Activated T-helper 1 cell treated with anti-CD3 and anti-CD28 coated beads, Interleukin-12 subunit alpha, Interleukin-12 subunit beta, Interleukin-2, Interleukin-4 antibody, amounts not matched to agents 30 ng/mL and 10 ng/mL and 1 ng/mL, durations not matched to agents 14 hours and 24 hours and 36 hours (primary cell): ENCODE results near the gene NPAS4. TPM values are rescaled to one million over a fixed set of nuclear protein-coding genes. Genes with fewer than 3 reads are reported as not detected.
"Not testable (repeated sequence)": the region's sequence is repeated elsewhere in the genome, so short reads cannot be mapped to it uniquely, and the experiment has no call there.

ENCODE experiments used
- DNase-seq: peaks from one replicate; pipeline ENCODE4 v3.0.0; 2021; ENCODE audit warnings: low spot score
- H3K27ac Mint-ChIP-seq: one replicate; pipeline ENCODE4 v1.8.0; 2021; ENCODE audit warnings: mild to moderate bottlenecking, mixed read lengths
- H3K27me3 Mint-ChIP-seq: one replicate; pipeline ENCODE4 v1.8.0; 2022; ENCODE audit warnings: mild to moderate bottlenecking, moderate library complexity, mixed read lengths; ENCODE audit not compliant: insufficient read depth
- H3K36me3 Mint-ChIP-seq: one replicate; pipeline ENCODE4 v1.8.0; 2021; ENCODE audit warnings: low read depth, mixed read lengths
- H3K4me1 Mint-ChIP-seq: one replicate; pipeline ENCODE4 v1.8.0; 2021; ENCODE audit warnings: low read depth, mixed read lengths
- H3K4me3 Mint-ChIP-seq: one replicate; pipeline ENCODE4 v1.8.0; 2021; ENCODE audit warnings: mild to moderate bottlenecking, moderate library complexity, mixed read lengths
- H3K9me3 Mint-ChIP-seq: one replicate; pipeline ENCODE4 v1.8.0; 2021; ENCODE audit warnings: mixed read lengths
- intact Hi-C: fragments of 100-400 bp; cut with micrococcal nuclease; formaldehyde crosslinking; loops from one replicate; pipeline ENCODE4 v1.15.1; 2024
- total RNA-seq: library from RNA; stranded (reverse); gene quantifications from 2 replicates; pipeline ENCODE4 v1.2.3, GENCODE V29; 2022

NPAS4 gene
- total RNA-seq, 1 donor from 2014 or later, result not detected

DNA sequence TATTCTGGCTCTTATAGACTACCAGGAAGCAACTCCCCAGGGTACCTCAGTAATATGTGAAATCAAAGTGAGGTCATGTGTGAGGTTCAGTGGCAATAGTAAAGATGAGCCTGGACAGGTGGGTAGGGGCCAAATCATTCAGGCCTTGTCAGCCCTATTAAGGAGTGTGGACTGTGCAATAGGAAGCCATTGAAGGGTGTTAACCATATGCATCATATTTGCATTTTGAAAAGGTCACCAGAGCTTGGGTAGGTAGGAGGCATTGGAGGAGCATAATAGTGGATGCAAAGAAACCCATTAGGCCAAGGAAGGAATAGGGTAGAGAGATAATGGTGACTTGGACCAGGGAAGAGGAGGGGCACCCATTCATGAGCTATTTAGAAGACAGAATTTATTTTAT is 26.2 kb downstream of the NPAS4 start:
- DNase-seq, result no peak
- H3K27me3 Mint-ChIP-seq, result peaks cover 6% of the 10 kb centered on the region
- H3K9me3 Mint-ChIP-seq, result peaks cover 11% of the 10 kb centered on the region
- intact Hi-C loops, result no loop called here
- H3K4me1 Mint-ChIP-seq, result no peaks in the 10 kb centered on the region
- peaks cover 1% of the 10 kb centered on the region for H3K36me3 Mint-ChIP-seq
- H3K4me3 Mint-ChIP-seq, result no peak overlapping the region
- H3K27ac Mint-ChIP-seq, result no peak overlapping the region

- H3K36me3 Mint-ChIP-seq, result peaks cover 1% of the 10 kb centered on the region
- H3K9me3 Mint-ChIP-seq, result peaks cover 5% of the 10 kb centered on the region
- H3K4me1 Mint-ChIP-seq, result no peaks in the 10 kb centered on the region
- no peak for DNase-seq
- no peak overlapping the region for H3K27ac Mint-ChIP-seq
- peaks cover 6% of the 10 kb centered on the region for H3K27me3 Mint-ChIP-seq
- intact Hi-C loops, result no loop called here
- no peak overlapping the region for H3K4me3 Mint-ChIP-seq
Observed at GRCh38 chr11:66448523-66448922, 27.7 kb downstream of the NPAS4 start.

GRCh38 chr11:66450560-66450959 is 29.7 kb downstream of the NPAS4 start:
- H3K9me3 Mint-ChIP-seq, result no peaks in the 10 kb centered on the region
- no peaks in the 10 kb centered on the region for H3K36me3 Mint-ChIP-seq
- intact Hi-C loops, result no loop called here
- no peak overlapping the region for H3K4me3 Mint-ChIP-seq
- no peak overlapping the region for H3K27ac Mint-ChIP-seq
- peaks cover 17% of the 10 kb centered on the region for H3K4me1 Mint-ChIP-seq
- no peak for DNase-seq
- H3K27me3 Mint-ChIP-seq, result peaks cover 2% of the 10 kb centered on the region

- DNase-seq, result no peak
- intact Hi-C loops, result no loop called here
- Mint-ChIP-seq H3K9me3 (no peaks in the 10 kb centered on the region), H3K4me1 (peaks cover 17% of the 10 kb centered on the region), H3K4me3 (no peak overlapping the region), H3K27ac (no peak overlapping the region), H3K36me3 (no peaks in the 10 kb centered on the region), H3K27me3 (no peaks in the 10 kb centered on the region)
Observed at GRCh38 chr11:66451663-66452062, 30.8 kb downstream of the NPAS4 start.

- H3K27me3 Mint-ChIP-seq, result no peaks in the 10 kb centered on the region
- no peaks in the 10 kb centered on the region for H3K9me3 Mint-ChIP-seq
- H3K27ac Mint-ChIP-seq, result no peak overlapping the region
- DNase-seq, result no peak
- H3K4me1 Mint-ChIP-seq, result peaks cover 26% of the 10 kb centered on the region
- no peaks in the 10 kb centered on the region for H3K36me3 Mint-ChIP-seq
- intact Hi-C loops, result no loop called here
- no peak overlapping the region for H3K4me3 Mint-ChIP-seq
Observed at GRCh38 chr11:66454247-66454646, 33.4 kb downstream of the NPAS4 start.

DNA sequence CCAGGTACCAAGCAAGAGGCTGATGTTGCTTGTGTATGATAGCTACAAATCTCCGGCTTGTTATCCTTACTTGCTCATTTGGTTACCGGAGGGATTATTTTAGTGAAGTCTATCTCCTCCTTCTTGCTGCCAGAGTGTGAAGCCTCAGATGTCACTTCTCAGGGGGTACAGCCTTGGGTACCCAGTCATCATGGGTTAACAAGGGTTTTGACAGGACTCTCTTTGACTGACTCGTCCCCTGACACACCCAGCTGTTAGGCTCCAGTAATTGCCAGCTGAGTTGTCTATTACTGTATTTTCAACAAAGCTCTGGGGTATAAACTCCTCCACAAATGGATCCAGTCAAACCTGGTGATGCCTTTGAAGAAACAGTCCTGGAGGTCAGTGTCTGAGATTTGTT is 34.0 kb downstream of the NPAS4 start:
- Mint-ChIP-seq H3K27ac (no peak overlapping the region), H3K4me1 (peaks cover 31% of the 10 kb centered on the region), H3K27me3 (no peaks in the 10 kb centered on the region), H3K36me3 (no peaks in the 10 kb centered on the region), H3K4me3 (no peak overlapping the region), H3K9me3 (no peaks in the 10 kb centered on the region)
- intact Hi-C loops, result no loop called here
- DNase-seq, result no peak

DNA sequence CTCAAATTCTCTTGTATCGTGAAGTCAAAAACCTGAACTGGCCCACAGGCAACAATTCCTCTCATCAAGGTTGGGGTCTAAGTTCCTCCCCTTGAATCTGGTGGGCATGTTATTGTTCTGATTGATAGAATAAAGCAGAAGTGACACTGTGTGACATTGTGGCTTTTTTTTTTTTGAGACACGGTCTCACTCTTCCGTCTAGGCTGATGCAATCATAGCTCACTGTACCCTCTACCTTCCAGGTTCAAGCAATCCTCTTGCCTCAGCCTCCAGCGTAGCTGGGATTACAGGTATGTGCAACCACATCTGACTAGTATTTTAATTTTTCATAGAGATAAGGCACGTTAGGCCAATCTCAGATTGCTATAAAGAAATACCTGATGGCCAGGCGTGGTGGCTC is 37.0 kb downstream of the NPAS4 start:
- no peak overlapping the region for H3K4me3 Mint-ChIP-seq
- peaks cover 4% of the 10 kb centered on the region for H3K36me3 Mint-ChIP-seq
- H3K27ac Mint-ChIP-seq, result no peak overlapping the region
- DNase-seq, result no peak
- H3K27me3 Mint-ChIP-seq, result no peaks in the 10 kb centered on the region
- peaks cover 13% of the 10 kb centered on the region for H3K9me3 Mint-ChIP-seq
- peaks cover 37% of the 10 kb centered on the region for H3K4me1 Mint-ChIP-seq
- intact Hi-C loops, result no loop called here

- peak overlapping the region; percentile 58 for H3K27ac Mint-ChIP-seq
- peak overlapping the region; percentile 7 for H3K4me3 Mint-ChIP-seq
- DNase-seq, result no peak
- H3K4me1 Mint-ChIP-seq, result peaks cover 36% of the 10 kb centered on the region
- peaks cover 6% of the 10 kb centered on the region for H3K36me3 Mint-ChIP-seq
- no peaks in the 10 kb centered on the region for H3K27me3 Mint-ChIP-seq
- peaks cover 18% of the 10 kb centered on the region for H3K9me3 Mint-ChIP-seq
- intact Hi-C loops, result no loop called here
Observed at GRCh38 chr11:66459138-66459778, 38.4 kb downstream of the NPAS4 start.

DNA sequence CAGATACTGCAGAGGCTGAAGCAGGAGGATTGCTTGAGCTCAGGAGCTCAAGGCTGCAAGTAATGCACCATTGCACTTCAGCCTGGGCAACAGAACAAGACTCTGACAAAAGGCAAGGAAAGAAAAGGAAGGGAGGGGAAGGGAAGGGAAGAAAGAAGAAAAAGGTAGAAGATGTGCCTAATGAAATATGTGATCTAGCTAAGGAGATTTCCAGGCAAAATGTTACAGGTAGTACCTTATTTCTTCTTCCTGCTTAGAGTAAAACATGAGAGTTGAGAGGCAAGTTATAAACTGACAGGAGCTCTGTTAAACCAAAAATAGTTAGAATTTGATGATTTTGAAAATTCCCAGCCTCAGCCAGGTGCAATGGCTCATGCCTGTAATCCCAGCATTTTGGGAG is 41.2 kb downstream of the NPAS4 start:
- intact Hi-C loops, result no loop called here
- DNase-seq, result no peak
- H3K9me3 Mint-ChIP-seq, result peaks cover 18% of the 10 kb centered on the region
- H3K4me3 Mint-ChIP-seq, result no peak overlapping the region
- no peak overlapping the region for H3K27ac Mint-ChIP-seq
- peaks cover 6% of the 10 kb centered on the region for H3K36me3 Mint-ChIP-seq
- no peaks in the 10 kb centered on the region for H3K27me3 Mint-ChIP-seq
- peaks cover 35% of the 10 kb centered on the region for H3K4me1 Mint-ChIP-seq

GRCh38 chr11:66462911-66463310 is 42.1 kb downstream of the NPAS4 start:
- no peak for DNase-seq
- peaks cover 6% of the 10 kb centered on the region for H3K36me3 Mint-ChIP-seq
- no peak overlapping the region for H3K4me3 Mint-ChIP-seq
- H3K4me1 Mint-ChIP-seq, result peaks cover 35% of the 10 kb centered on the region
- peaks cover 18% of the 10 kb centered on the region for H3K9me3 Mint-ChIP-seq
- H3K27ac Mint-ChIP-seq, result peak overlapping the region; percentile 4
- intact Hi-C loops, result no loop called here
- no peaks in the 10 kb centered on the region for H3K27me3 Mint-ChIP-seq

DNA sequence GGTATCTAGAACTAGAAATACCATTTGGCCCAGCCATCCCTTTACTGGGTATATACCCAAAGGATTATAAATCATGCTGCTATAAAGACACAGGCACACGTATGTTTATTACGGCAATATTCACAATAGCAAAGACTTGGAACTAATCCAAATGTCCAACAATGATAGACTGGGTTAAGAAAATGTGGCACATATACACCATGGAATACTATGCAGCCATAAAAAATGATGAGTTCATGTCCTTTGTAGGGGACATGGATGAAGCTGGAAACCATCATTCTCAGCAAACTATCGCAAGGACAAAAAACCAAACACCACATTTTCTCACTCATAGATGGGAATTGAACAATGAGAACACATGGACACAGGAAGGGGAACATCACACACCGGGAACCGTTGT is 43.3 kb downstream of the NPAS4 start:
- H3K36me3 Mint-ChIP-seq, DNase-seq, H3K4me3 Mint-ChIP-seq, H3K27me3 Mint-ChIP-seq, intact Hi-C loops, H3K27ac Mint-ChIP-seq: not testable (repeated sequence)
- H3K4me1 Mint-ChIP-seq, result peaks cover 33% of the 10 kb centered on the region
- H3K9me3 Mint-ChIP-seq, result peaks cover 18% of the 10 kb centered on the region

GRCh38 chr11:66464916-66465315 is 44.1 kb downstream of the NPAS4 start:
- DNase-seq, result no peak
- Mint-ChIP-seq H3K4me1 (peaks cover 28% of the 10 kb centered on the region), H3K4me3 (no peak overlapping the region), H3K9me3 (peaks cover 18% of the 10 kb centered on the region), H3K27ac (no peak overlapping the region), H3K36me3 (peaks cover 6% of the 10 kb centered on the region), H3K27me3 (no peaks in the 10 kb centered on the region)
- intact Hi-C loops, result loop anchor here (5.0 kb wide), 1 partner anchor 152 kb away; the partner anchor contains the start of gene RBM14

GRCh38 chr11:66465373-66466224 is 44.8 kb downstream of the NPAS4 start:
- Mint-ChIP-seq H3K9me3 (peaks cover 18% of the 10 kb centered on the region), H3K4me3 (peak overlapping the region; percentile 88), H3K36me3 (peaks cover 9% of the 10 kb centered on the region), H3K27me3 (no peaks in the 10 kb centered on the region), H3K4me1 (peaks cover 28% of the 10 kb centered on the region), H3K27ac (peak overlapping the region; percentile 18)
- intact Hi-C loops, result loop anchor here (1.0 to 5.0 kb wide), 10 partner anchors 15 to 377 kb away; partner anchors contain the start of genes ACTN3, BBS1, DPP3 and RBM14
- no peak for DNase-seq
